ENCODE data around the gene LCTL. TPM values are rescaled to one million over a fixed set of nuclear protein-coding genes. Genes with fewer than 3 reads are reported as not detected.

LCTL gene
- total RNA-seq, 1 donor from 2014 or later, result 0.50 TPM

GRCh38 chr15:66611257-66612053 is 45.7 kb upstream of the LCTL start:
- Mint-ChIP-seq H3K4me3 (ENCODE audit: unreplicated experiment) (no peak overlapping the region), H3K9me3 (ENCODE audit: low read depth) (no peaks in the 10 kb centered on the region), H3K27me3 (ENCODE audit: low read depth) (no peaks in the 10 kb centered on the region), H3K27ac (ENCODE audit: unreplicated experiment) (no peak overlapping the region), H3K4me1 (ENCODE audit: low read depth) (no peaks in the 10 kb centered on the region), H3K36me3 (ENCODE audit: low read depth) (no peaks in the 10 kb centered on the region)
- DNase-seq (ENCODE audit: low spot score), result no peak
- no peak for TF ChIP-seq CTCF (IDR thresholded peaks at IDR 0.05)

- Mint-ChIP-seq H3K27ac (ENCODE audit: unreplicated experiment) (no peak overlapping the region), H3K27me3 (ENCODE audit: low read depth) (no peaks in the 10 kb centered on the region), H3K4me1 (ENCODE audit: low read depth) (no peaks in the 10 kb centered on the region), H3K36me3 (ENCODE audit: low read depth) (no peaks in the 10 kb centered on the region), H3K9me3 (ENCODE audit: low read depth) (no peaks in the 10 kb centered on the region), H3K4me3 (ENCODE audit: unreplicated experiment) (no peak overlapping the region)
- TF ChIP-seq CTCF (IDR thresholded peaks at IDR 0.05), result no peak
- DNase-seq (ENCODE audit: low spot score), result no peak
Measured at GRCh38 chr15:66609876-66610275, 44.1 kb upstream of the LCTL start.

GRCh38 chr15:66608881-66609280 is 43.1 kb upstream of the LCTL start:
- Mint-ChIP-seq H3K36me3 (ENCODE audit: low read depth) (no peaks in the 10 kb centered on the region), H3K27me3 (ENCODE audit: low read depth) (no peaks in the 10 kb centered on the region), H3K4me1 (ENCODE audit: low read depth) (no peaks in the 10 kb centered on the region), H3K27ac (ENCODE audit: unreplicated experiment) (no peak overlapping the region), H3K4me3 (ENCODE audit: unreplicated experiment) (no peak overlapping the region), H3K9me3 (ENCODE audit: low read depth) (no peaks in the 10 kb centered on the region)
- no peak for TF ChIP-seq CTCF (IDR thresholded peaks at IDR 0.05)
- DNase-seq (ENCODE audit: low spot score), result no peak

DNA sequence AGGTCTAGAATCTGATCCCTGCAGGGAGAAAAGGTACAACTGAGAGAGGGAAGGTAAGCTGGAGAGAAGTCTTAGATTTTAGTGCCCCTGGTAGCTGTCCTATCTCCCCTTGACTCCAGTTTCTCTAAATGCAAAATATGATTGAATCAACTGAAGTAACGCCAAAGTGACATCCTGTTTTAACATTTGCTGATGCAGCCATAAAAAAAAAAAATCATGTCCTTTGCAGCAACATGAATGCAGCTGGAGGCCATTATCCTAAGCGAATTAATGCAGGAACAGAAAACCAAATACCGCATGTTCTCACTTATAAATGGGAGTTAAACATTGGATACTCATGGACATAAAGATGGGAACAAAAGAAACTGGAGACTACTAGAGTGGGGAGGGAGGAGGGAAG is 42.4 kb upstream of the LCTL start:
- Mint-ChIP-seq H3K36me3 (ENCODE audit: low read depth) (no peaks in the 10 kb centered on the region), H3K27me3 (ENCODE audit: low read depth) (no peaks in the 10 kb centered on the region), H3K9me3 (ENCODE audit: low read depth) (no peaks in the 10 kb centered on the region), H3K27ac (ENCODE audit: unreplicated experiment) (no peak overlapping the region), H3K4me1 (ENCODE audit: low read depth) (no peaks in the 10 kb centered on the region), H3K4me3 (ENCODE audit: unreplicated experiment) (no peak overlapping the region)
- TF ChIP-seq CTCF (IDR thresholded peaks at IDR 0.05), result no peak
- no peak for DNase-seq (ENCODE audit: low spot score)

DNA sequence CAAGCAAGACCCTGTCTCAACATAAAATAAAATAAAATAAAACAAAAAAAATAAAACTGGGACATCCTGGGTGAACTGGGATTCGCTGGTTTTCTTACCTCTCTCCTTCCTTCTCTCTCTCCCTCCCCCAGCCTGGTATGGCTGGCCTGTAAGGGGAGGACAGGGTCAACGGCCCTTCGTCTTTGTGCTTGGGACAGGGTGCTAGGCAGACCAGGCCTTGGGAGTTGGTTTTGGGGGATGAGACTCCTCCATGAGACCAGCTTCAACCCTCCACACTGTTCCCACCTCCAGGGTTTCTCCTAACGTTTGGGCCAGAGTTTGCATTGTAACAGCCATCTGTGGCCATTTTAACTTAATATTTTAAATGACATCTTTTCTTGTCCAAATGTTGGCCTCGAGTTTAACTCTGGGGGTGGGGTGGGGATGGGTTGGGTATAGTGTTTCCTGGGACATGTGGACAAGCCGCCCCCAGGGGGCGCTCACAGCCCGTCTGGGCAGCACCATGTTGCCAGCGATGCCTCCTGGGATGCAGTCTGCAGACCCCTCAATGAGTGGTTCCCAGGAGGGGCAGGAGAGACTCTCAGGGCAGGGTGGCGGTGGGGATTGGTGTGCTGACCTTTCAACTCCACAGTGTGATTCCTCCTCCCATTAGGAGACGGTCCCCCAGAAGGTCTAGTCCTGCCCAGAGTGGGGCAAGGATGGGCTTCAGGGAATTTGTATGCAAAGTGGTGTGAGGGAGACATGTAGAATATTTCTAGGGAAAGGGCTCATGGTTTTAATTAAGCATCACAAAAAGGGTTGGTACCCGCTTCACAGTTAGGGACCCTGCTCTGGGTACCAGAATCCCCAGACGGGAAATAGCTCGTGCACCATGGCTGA is 37.7 kb upstream of the LCTL start:
- Mint-ChIP-seq H3K4me1 (ENCODE audit: low read depth) (no peaks in the 10 kb centered on the region), H3K27me3 (ENCODE audit: low read depth) (peaks cover 6% of the 10 kb centered on the region)

More for the DNA sequence above, 37.7 kb upstream of the LCTL start:
- no peak overlapping the region for H3K4me3 Mint-ChIP-seq (ENCODE audit: unreplicated experiment)
- no peaks in the 10 kb centered on the region for H3K9me3 Mint-ChIP-seq (ENCODE audit: low read depth)
- no peak for DNase-seq (ENCODE audit: low spot score)
- no peaks in the 10 kb centered on the region for H3K36me3 Mint-ChIP-seq (ENCODE audit: low read depth)
- peak; percentile 95 for TF ChIP-seq CTCF (IDR thresholded peaks at IDR 0.05)
- H3K27ac Mint-ChIP-seq (ENCODE audit: unreplicated experiment), result no peak overlapping the region

All from chondrocyte (in vitro differentiated cells).